Fibroblast of villous mesenchyme (primary cell): ENCODE measurements around the gene TBK1. TPM values are rescaled to one million over a fixed set of nuclear protein-coding genes. Genes with fewer than 3 reads are reported as not detected.
"Not testable (repeated sequence)": the region's sequence is repeated elsewhere in the genome, so short reads cannot be mapped to it uniquely, and the experiment has no call there.

ENCODE experiments used
- DNase-seq: peaks from one replicate; pipeline ENCODE4 v3.0.0-alpha.2; 2010; ENCODE audit warnings: low read depth
- H3K4me3 ChIP-seq: 2 replicates; pipeline ENCODE4 v1.5.1; 2011; ENCODE audit warnings: low read depth, mild to moderate bottlenecking, low read length
- CTCF ChIP-seq: IDR thresholded peaks from 2 replicates; pipeline ENCODE4 v1.5.1; 2012; ENCODE audit warnings: low read depth, mild to moderate bottlenecking, low read length; ENCODE audit not compliant: insufficient read depth
- total RNA-seq: library from RNA; depleted of rRNA; stranded (reverse); fragments of >200 nt; gene quantifications from 2 replicates; pipeline ENCODE4 v1.2.3, GENCODE V29; 2012

The TBK1 gene
- total RNA-seq, 1 donor = 47.5 TPM

- no peak for TF ChIP-seq CTCF
- H3K4me3 ChIP-seq = no peak overlapping the region
- no peak for DNase-seq
Observed at GRCh38 chr12:64522807-64523206, 70.9 kb downstream of the TBK1 start.

GRCh38 chr12:64523565-64524444 is 71.9 kb downstream of the TBK1 start:
- peak; percentile 28 for DNase-seq
- not testable (repeated sequence) for H3K4me3 ChIP-seq

- TF ChIP-seq CTCF = no peak
- no peak for DNase-seq
- no peak overlapping the region for H3K4me3 ChIP-seq
Observed at GRCh38 chr12:64525461-64526160, 73.7 kb downstream of the TBK1 start.

GRCh38 chr12:64526859-64527258 is 74.9 kb downstream of the TBK1 start:
- DNase-seq = no peak
- TF ChIP-seq CTCF = no peak
- no peak overlapping the region for H3K4me3 ChIP-seq

- H3K4me3 ChIP-seq = no peak overlapping the region
- DNase-seq = no peak
- TF ChIP-seq CTCF = no peak
Observed at GRCh38 chr12:64528616-64529015, 76.7 kb downstream of the TBK1 start.

GRCh38 chr12:64530566-64530965 is 78.6 kb downstream of the TBK1 start:
- TF ChIP-seq CTCF = no peak
- DNase-seq = no peak
- no peak overlapping the region for H3K4me3 ChIP-seq

- no peak for DNase-seq
- H3K4me3 ChIP-seq = no peak overlapping the region
- TF ChIP-seq CTCF = no peak
Observed at GRCh38 chr12:64531665-64532334, 79.9 kb downstream of the TBK1 start.
